LNCAP (cell line): ENCODE data around the gene PDE9A.

ENCODE experiments used
- CTCF ChIP-seq: fragments of 450-650 bp; IDR thresholded peaks from 2 replicates; pipeline ENCODE4 v1.5.1; 2017; ENCODE audit warnings: mild to moderate bottlenecking

Gene PDE9A

GRCh38 chr21:42777064-42777756 is 123.8 kb downstream of the PDE9A start:
- TF ChIP-seq CTCF = no peak

GRCh38 chr21:42777757-42778344 is 124.4 kb downstream of the PDE9A start:
- no peak for TF ChIP-seq CTCF

- TF ChIP-seq CTCF = no peak
Measured at GRCh38 chr21:42779431-42779861, 126.0 kb downstream of the PDE9A start.

GRCh38 chr21:42780617-42781016 is 127.2 kb downstream of the PDE9A start:
- TF ChIP-seq CTCF = no peak

- no peak for TF ChIP-seq CTCF
Measured at GRCh38 chr21:42781150-42781970, 127.9 kb downstream of the PDE9A start.

- no peak for TF ChIP-seq CTCF
Measured at GRCh38 chr21:42781971-42782722, 128.7 kb downstream of the PDE9A start.

- no peak for TF ChIP-seq CTCF
Measured at GRCh38 chr21:42782723-42783242, 129.4 kb downstream of the PDE9A start.
